ENCODE measurements around the gene LARP1B.
A peak's percentile ranks its signal among the peaks of the same experiment; 100 is the strongest.
"Not testable (repeated sequence)": the region's sequence is repeated elsewhere in the genome, so short reads cannot be mapped to it uniquely, and the experiment has no call there.

Gene LARP1B

GRCh38 chr4:128141866-128142265 is 80.8 kb downstream of the LARP1B start:
- DNase-seq: no peak

DNA sequence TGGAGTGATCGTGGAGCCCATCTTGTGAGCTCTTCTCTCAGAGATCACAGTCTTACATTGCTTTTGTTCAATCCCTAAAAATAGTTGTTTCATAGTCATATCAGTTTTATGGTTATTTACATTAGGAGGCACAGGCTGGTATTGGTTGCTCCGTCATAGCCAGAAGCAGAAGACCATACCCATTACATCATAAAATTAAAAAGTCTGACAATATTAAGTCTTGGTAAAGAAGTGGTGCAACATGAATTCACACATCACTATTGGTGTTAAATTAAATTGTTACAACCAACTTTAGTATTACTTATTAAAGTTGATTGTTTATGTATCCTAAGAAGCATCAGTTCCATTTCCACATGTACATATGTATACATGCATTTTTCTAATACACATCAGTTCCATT is 84.6 kb downstream of the LARP1B start:
- DNase-seq: no peak

DNA sequence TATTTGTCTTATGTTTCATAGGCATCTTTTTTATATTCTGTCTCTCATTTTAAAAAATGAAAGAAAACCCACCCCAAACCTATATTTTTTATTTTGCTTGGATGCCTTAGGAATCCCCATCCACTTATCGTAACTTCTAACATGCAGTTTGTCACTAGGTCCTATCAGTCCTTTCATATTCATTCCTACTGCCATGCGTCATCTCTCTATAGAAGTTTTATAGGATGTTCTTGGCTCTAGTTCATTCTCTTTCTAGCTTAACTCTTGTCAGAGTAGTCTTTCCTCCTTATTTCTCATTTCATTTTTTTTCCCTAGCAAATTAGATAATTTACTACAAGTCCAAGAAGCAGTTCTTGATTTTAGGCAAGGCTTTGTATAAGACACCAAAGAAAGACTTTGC is 92.7 kb downstream of the LARP1B start:
- DNase-seq: no peak

DNA sequence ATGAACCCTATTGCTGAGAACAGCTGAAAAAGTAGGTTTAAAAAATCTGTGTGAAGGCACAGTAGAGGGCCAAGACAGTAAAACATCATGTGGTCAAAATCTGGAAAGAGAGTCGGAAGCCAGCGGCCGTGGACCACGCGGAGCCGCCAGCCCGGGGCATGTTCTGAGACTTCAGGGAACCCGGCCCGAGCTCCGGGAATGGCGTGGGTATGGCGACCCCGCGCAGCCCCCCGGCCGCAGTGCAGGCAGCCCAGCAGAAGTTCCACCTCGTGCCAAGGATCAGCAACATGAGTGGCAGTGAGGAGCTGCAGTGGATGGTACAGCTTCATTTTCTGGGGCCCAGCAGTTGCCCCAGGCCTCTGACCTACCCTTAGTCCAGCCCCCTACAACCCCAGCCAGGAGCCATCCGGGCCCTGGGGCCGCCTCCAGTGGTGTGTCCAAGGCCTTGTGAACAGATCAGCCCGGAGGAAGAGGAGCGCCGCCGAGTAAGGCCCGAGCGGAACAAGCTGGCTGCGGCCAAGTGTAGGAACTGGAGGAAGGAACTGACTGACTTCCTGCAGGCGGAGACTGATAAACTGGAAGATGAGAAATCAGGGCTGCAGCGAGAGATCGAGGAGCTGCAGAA is 94.2 kb downstream of the LARP1B start:
- no peak for DNase-seq

GRCh38 chr4:128155874-128156456 is 94.9 kb downstream of the LARP1B start:
- no peak for DNase-seq

GRCh38 chr4:128156472-128156871 is 95.4 kb downstream of the LARP1B start:
- DNase-seq: not testable (repeated sequence)

- no peak for DNase-seq
Observed at GRCh38 chr4:128158894-128159293, 97.8 kb downstream of the LARP1B start.

DNA sequence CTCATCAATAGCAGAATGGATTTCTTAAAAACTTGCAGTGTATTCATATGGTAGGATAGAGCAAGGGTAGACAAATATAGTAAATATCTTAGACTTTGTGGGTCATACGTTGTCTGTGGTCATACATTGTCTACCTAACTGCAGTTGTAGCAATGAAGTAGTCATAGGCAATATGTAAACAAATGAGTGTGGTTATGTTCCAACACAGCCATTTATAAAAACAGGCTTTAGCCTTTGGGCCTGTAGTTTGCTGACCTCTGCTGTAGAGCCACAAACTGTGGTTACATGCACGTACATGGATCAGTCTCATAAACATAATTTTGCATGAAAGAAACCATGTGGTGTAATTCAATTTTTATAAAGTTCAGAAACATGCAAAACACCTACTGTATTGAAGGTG is 98.9 kb downstream of the LARP1B start:
- no peak for DNase-seq

GRCh38 chr4:128161138-128161537 is 100.0 kb downstream of the LARP1B start:
- no peak for DNase-seq

DNA sequence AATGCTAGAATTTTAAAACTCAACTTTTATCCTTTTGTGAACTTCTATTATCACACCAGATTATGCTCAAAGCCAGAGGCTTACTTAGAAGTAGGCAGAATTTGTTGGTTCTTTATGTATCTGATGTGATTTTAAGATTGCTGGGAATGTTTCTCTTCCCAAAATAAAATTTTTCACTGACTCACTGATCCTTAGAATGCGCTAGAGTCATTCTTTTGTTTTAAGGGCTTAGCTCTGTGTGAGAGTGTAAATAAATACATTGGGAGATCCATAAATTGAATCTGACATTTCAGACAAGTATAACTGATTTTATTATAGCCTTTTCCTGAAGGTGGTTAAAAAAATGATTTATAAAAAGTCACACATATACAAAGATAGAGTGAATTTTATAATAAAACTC is 101.3 kb downstream of the LARP1B start:
- DNase-seq: no peak

- no peak for DNase-seq
Observed at GRCh38 chr4:128163177-128164117, 102.3 kb downstream of the LARP1B start.

DNA sequence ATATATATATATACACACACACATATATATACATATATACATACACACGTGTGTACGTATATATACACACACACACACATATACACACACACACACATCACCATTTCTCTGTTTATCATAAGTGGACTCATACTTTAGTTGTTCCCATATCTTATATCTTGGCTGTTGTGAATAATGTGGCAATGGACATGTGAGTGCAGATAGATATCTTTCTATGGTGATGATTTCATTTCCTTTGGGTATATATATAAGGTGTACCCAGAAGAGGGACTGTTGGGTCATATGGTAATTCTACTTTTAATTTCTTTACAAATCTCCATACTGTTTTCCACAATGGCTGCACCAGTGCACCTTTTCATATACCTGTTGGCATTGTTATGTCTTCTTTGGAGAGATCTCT is 105.9 kb downstream of the LARP1B start:
- DNase-seq: no peak

DNA sequence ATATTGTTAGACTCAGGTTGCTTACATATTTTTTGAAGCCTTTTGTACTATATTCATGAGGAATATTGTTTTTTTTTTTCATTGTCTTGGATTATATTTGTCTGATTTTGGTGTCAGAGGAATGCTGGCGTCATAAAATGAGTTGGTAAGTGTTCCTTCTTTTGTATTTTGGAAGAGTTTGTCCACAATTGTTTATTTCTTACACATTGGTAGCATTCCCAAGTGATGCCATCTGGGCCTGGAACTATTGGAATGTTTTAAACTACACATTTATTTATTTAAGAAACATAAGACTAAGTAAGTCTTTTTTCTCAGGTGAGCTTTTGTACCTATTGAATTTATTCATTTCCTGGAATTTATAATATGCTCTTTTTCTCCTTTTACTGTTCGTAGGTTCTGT is 107.6 kb downstream of the LARP1B start:
- DNase-seq: no peak

- no peak for DNase-seq
Observed at GRCh38 chr4:128169245-128169644, 108.1 kb downstream of the LARP1B start.

DNA sequence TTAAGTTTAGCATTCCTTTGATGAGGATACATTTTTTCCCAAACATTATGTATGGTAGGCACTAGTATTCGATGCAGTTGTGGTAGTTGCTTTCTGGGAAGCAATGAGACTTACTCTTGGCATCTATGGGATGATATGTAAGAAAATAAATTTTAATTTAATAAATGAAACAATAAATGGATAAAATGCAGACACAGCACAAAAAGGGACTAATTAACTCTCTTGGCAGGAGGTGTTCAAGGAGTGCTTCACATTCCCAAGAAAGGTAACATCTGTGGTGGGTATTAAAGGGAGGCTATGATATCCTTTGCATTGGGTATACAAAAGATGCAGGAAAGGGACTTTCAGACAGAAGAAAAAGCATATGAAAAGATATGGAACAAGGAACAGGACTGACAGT is 115.5 kb downstream of the LARP1B start:
- no peak for DNase-seq

DNA sequence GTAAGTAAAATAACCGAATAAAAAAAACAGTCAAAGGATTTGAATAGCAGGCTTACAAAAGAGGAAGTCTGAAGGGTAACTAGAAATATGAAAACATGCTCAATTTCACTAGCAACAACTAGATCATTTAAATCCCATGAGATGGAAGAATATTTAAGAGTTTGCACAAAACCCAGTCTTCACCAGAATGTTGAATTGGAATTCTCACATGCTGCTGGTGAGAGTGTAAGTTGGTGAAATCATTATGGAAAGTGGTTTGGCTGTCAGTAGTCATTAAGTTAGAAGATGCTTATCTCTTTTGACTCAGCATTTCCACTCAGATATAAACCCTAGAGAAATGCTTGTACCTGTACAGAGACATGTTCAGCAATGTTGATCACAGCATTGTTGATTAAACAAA is 116.4 kb downstream of the LARP1B start:
- no peak for DNase-seq

DNA sequence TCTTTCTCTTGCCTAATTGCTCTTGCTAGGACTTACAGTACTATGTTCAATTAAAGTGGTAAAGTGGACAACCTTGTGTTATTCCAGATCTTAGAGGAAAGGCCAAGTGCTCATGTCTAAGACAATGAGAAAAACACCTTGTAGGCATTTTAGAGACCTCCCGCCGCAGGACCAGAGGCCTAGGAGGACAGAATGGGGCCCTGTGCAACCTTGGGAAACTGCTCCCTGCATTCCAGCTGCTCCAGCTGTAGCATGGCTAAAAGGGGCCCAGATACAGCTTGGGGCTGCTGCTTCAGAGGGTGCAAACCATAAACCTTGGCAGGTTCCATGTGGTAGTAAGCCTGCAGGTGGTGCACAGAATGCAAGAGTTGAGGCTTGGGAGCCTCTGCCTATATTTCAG is 125.5 kb downstream of the LARP1B start:
- DNase-seq: no peak

- peak; percentile 62 for DNase-seq
Observed at GRCh38 chr4:128191115-128191781, 130.1 kb downstream of the LARP1B start.

- no peak for DNase-seq
Observed at GRCh38 chr4:128220286-128221235, 159.4 kb downstream of the LARP1B start.

- no peak for DNase-seq
Observed at GRCh38 chr4:128221586-128221985, 160.5 kb downstream of the LARP1B start.

DNA sequence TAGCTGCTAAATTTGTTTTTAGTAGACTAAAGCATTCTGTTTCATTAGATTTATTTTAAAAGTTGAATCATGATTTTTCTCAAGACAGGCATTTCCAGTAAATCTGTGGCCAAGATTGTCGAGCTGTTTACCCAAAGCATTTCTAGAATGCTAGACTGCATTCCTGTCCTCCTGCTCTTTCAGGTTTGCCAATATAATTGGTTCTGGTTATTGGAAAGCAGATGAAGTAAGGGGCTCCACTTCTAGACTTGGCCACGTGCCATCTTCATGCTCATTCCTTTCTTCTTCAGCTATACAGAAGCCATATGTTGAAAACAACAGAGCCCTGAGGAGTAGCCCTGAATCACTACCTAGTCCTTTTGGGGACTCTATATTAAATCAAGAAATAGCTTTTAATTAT is 164.0 kb downstream of the LARP1B start:
- DNase-seq: no peak

- DNase-seq: no peak
Observed at GRCh38 chr4:128227991-128228571, 167.0 kb downstream of the LARP1B start.

Data from activated T-cell treated with anti-CD3 and anti-CD28 coated beads for 4 hours (primary cell).